Osteocyte (in vitro differentiated cells): ENCODE results near the gene CFL1. TPM values are rescaled to one million over a fixed set of nuclear protein-coding genes. Genes with fewer than 3 reads are reported as not detected.
A peak's percentile ranks its signal among the peaks of the same experiment; 100 is the strongest.

Source experiments
- DNase-seq: peaks from one replicate; pipeline ENCODE4 v3.0.0; 2021; ENCODE audit warnings: mixed read lengths; ENCODE audit not compliant: unreplicated experiment; ENCODE audit errors: extremely low spot score
- H3K27ac Mint-ChIP-seq: one replicate; pipeline ENCODE4 v1.8.0; 2021; ENCODE audit warnings: mild to moderate bottlenecking, mixed read lengths; ENCODE audit not compliant: unreplicated experiment
- H3K27me3 Mint-ChIP-seq: one replicate; pipeline ENCODE4 v1.8.0; 2021; ENCODE audit warnings: mixed read lengths; ENCODE audit not compliant: unreplicated experiment
- H3K36me3 Mint-ChIP-seq: one replicate; pipeline ENCODE4 v1.8.0; 2021; ENCODE audit warnings: mixed read lengths; ENCODE audit not compliant: unreplicated experiment
- H3K4me1 Mint-ChIP-seq: one replicate; pipeline ENCODE4 v1.8.0; 2021; ENCODE audit warnings: mixed read lengths; ENCODE audit not compliant: unreplicated experiment
- H3K4me3 Mint-ChIP-seq: one replicate; pipeline ENCODE4 v1.8.0; 2021; ENCODE audit warnings: mild to moderate bottlenecking, moderate library complexity, mixed read lengths; ENCODE audit not compliant: unreplicated experiment
- H3K9me3 Mint-ChIP-seq: one replicate; pipeline ENCODE4 v1.8.0; 2021; ENCODE audit warnings: mixed read lengths; ENCODE audit not compliant: unreplicated experiment
- CTCF ChIP-seq: fragments of 200-600 bp; sonication (generic); IDR thresholded peaks from 2 replicates; pipeline ENCODE4 v1.5.0; 2021; ENCODE audit warnings: antibody characterized with exemption, mild to moderate bottlenecking, moderate library complexity
- total RNA-seq: library from RNA; stranded (reverse); gene quantifications from 2 replicates; pipeline ENCODE4 v1.2.1, GENCODE V29; 2021

The CFL1 gene
- total RNA-seq, 1 donor from 2014 or later, result 946 TPM

- no peaks in the 10 kb centered on the region for H3K36me3 Mint-ChIP-seq
- H3K4me3 Mint-ChIP-seq, result peak within 1 kb of the TSS; percentile 90
- DNase-seq, result peak; percentile 95
- H3K9me3 Mint-ChIP-seq, result no peaks in the 10 kb centered on the region
- no peak for TF ChIP-seq CTCF
- H3K27ac Mint-ChIP-seq, result peak within 1 kb of the TSS; percentile 90
- H3K4me1 Mint-ChIP-seq, result peaks cover 62% of the 10 kb centered on the region
- H3K27me3 Mint-ChIP-seq, result no peaks in the 10 kb centered on the region
Observed at GRCh38 chr11:65900125-65900898, 42.3 kb upstream of the CFL1 start, which contains the start of gene FOSL1. FOSL1 (minus strand) TSS chr11:65900388; CDS start chr11:65900339, 49 bp downstream.

- no peaks in the 10 kb centered on the region for H3K27me3 Mint-ChIP-seq
Observed at GRCh38 chr11:65899356-65900124, 41.6 kb upstream of the CFL1 start.

GRCh38 chr11:65898656-65899355, 40.8 kb upstream of the CFL1 start:
- Mint-ChIP-seq H3K27ac (peak overlapping the region; percentile 97), H3K4me1 (peaks cover 63% of the 10 kb centered on the region), H3K27me3 (no peaks in the 10 kb centered on the region), H3K4me3 (peak overlapping the region; percentile 90), H3K9me3 (no peaks in the 10 kb centered on the region), H3K36me3 (peaks cover 2% of the 10 kb centered on the region)
- no peak for DNase-seq
- no peak for TF ChIP-seq CTCF

More at GRCh38 chr11:65899356-65900124, 41.6 kb upstream of the CFL1 start:
- Mint-ChIP-seq H3K27ac (peak overlapping the region; percentile 82), H3K4me1 (peaks cover 64% of the 10 kb centered on the region), H3K9me3 (no peaks in the 10 kb centered on the region), H3K36me3 (peaks cover 2% of the 10 kb centered on the region), H3K4me3 (peak overlapping the region; percentile 90)
- no peak for TF ChIP-seq CTCF
- peak; percentile 91 for DNase-seq

- Mint-ChIP-seq H3K4me3 (peak overlapping the region; percentile 56), H3K9me3 (no peaks in the 10 kb centered on the region), H3K27ac (peak overlapping the region; percentile 79)
Observed at GRCh38 chr11:65897020-65897471, 39.1 kb upstream of the CFL1 start.

More at GRCh38 chr11:65897020-65897471, 39.1 kb upstream of the CFL1 start:
- Mint-ChIP-seq H3K4me1 (peaks cover 61% of the 10 kb centered on the region), H3K27me3 (no peaks in the 10 kb centered on the region), H3K36me3 (peaks cover 8% of the 10 kb centered on the region)
- no peak for TF ChIP-seq CTCF
- no peak for DNase-seq
